PC-9 (cell line): ENCODE measurements around the gene GABPB2. TPM values are rescaled to one million over a fixed set of nuclear protein-coding genes. Genes with fewer than 3 reads are reported as not detected.

Experiments
- BruUV-seq: library from RNA; stranded (reverse); fragments of 400-500 nt; replicated peaks from 2 replicates; lab custom pipeline; 2021; lab: Mats Ljungman, UMichigan
- CTCF ChIA-PET: fragments of 300-600 bp; sonication (Branson Sonifier 250); formaldehyde crosslinking; loops from one replicate; lab custom pipeline; 2022; ENCODE audit warnings: antibody characterized with exemption; lab: Charles Lee
- POLR2A ChIA-PET: fragments of 300-600 bp; sonication (Branson Sonifier 250); formaldehyde crosslinking; loops from one replicate; lab custom pipeline; 2022; ENCODE audit warnings: antibody characterized with exemption; ENCODE audit not compliant: unreplicated experiment; lab: Charles Lee
- DNase-seq, 2 experiments: peaks; one replicate each; pipeline versions ENCODE4 v3.0.0 to v3.0.0-alpha.2; 2015 to 2022; ENCODE audit warnings: mixed read lengths in 1 of 2
- H2AFZ ChIP-seq: fragments of 200-600 bp; sonication (generic); 2 replicates; pipeline ENCODE4 v1.8.1; 2017; ENCODE audit warnings: antibody characterized with exemption
- H3F3A ChIP-seq: fragments of 200-600 bp; sonication (generic); 2 replicates; pipeline ENCODE4 v1.8.1; 2017; ENCODE audit warnings: antibody characterized with exemption, mild to moderate bottlenecking, low read depth; ENCODE audit not compliant: insufficient read depth
- H3K27ac ChIP-seq: fragments of 200-600 bp; sonication (generic); 2 replicates; pipeline ENCODE4 v1.6.1; 2016; ENCODE audit warnings: mixed run types
- H3K27me3 ChIP-seq: fragments of 200-600 bp; sonication (generic); 2 replicates; pipeline ENCODE4 v1.6.1; 2016; ENCODE audit warnings: low read depth, mixed run types; ENCODE audit not compliant: insufficient read depth
- H3K36me3 ChIP-seq: fragments of 200-600 bp; sonication (generic); 2 replicates; pipeline ENCODE4 v1.6.1; 2016; ENCODE audit warnings: low read depth, mixed run types
- H3K4me1 ChIP-seq: fragments of 200-600 bp; sonication (generic); replicated peaks from 2 replicates; pipeline ENCODE4 v1.6.1; 2016; ENCODE audit warnings: mixed run types; ENCODE audit not compliant: insufficient read depth
- H3K4me2 ChIP-seq: fragments of 200-600 bp; sonication (generic); 2 replicates; pipeline ENCODE4 v1.6.1; 2017; ENCODE audit warnings: mixed run types
- H3K4me3 ChIP-seq: fragments of 200-600 bp; sonication (generic); 2 replicates; pipeline ENCODE4 v1.6.1; 2016; ENCODE audit warnings: mixed run types
- H3K79me2 ChIP-seq: fragments of 200-600 bp; sonication (generic); 2 replicates; pipeline ENCODE4 v1.6.1; 2017; ENCODE audit warnings: low read depth, mixed run types
- H3K9me2 ChIP-seq: fragments of 200-600 bp; sonication (generic); 2 replicates; pipeline ENCODE4 v1.8.1; 2017; ENCODE audit warnings: mild to moderate bottlenecking; ENCODE audit not compliant: insufficient read depth
- H3K9me3 ChIP-seq: fragments of 200-600 bp; sonication (generic); 2 replicates; pipeline ENCODE4 v1.8.1; 2016; ENCODE audit warnings: low read depth; ENCODE audit not compliant: insufficient read depth
- H4K20me1 ChIP-seq: fragments of 200-600 bp; sonication (generic); 2 replicates; pipeline ENCODE4 v1.8.1; 2017; ENCODE audit not compliant: insufficient read depth
- CTCF ChIP-seq: fragments of 200-600 bp; sonication (generic); conservative IDR thresholded peaks from 2 replicates; pipeline ENCODE4 v1.6.1; 2017; ENCODE audit warnings: mixed run types, antibody characterized with exemption, mild to moderate bottlenecking, moderate library complexity
- EZH2 ChIP-seq: fragments of 200-600 bp; sonication (generic); IDR thresholded peaks from 2 replicates; pipeline ENCODE4 v1.8.0; 2017; ENCODE audit warnings: antibody characterized with exemption, low read depth
- intact Hi-C: fragments of 100-400 bp; cut with micrococcal nuclease; formaldehyde crosslinking; loops from one replicate; pipeline ENCODE4 v1.10.0; 2022; ENCODE audit not compliant: unreplicated experiment
- total RNA-seq: library from RNA; stranded (reverse); gene quantifications from 2 replicates; pipeline ENCODE4 v1.2.3, GENCODE V29; 2021

GABPB2 gene
- total RNA-seq, 1 experiment from 2014 or later: 6.6 TPM

GRCh38 chr1:151130987-151131586 lies 60.5 kb downstream of the GABPB2 start:
- DNase-seq: peak; percentile 64 to 84
- CTCF ChIA-PET: interaction anchor here (0.6 to 2.1 kb wide), 4 partner anchors 11 to 546 kb away, joined by 3 to 10 read pairs (median 3); no protein-coding TSS in a partner anchor

GRCh38 chr1:151131701-151132334 lies 61.3 kb downstream of the GABPB2 start:
- Histone ChIP-seq H4K20me1 (no peaks in the 10 kb centered on the region), H3K27me3 (peaks cover 18% of the 10 kb centered on the region; the same call in 1 of the 2 replicates), H3K4me1 (no peaks in the 10 kb centered on the region), H3K9me3 (no peaks in the 10 kb centered on the region), H3K36me3 (no peaks in the 10 kb centered on the region), H3K27ac (no peak overlapping the region), H3F3A (peaks cover 14% of the 10 kb centered on the region; the same call in 1 of the 2 replicates), H3K4me3 (peak overlapping the region; percentile 42; the same call in 1 of the 2 replicates), H3K9me2 (no peaks in the 10 kb centered on the region), H3K4me2 (peak overlapping the region; percentile 76), H2AFZ (peak overlapping the region; percentile 72; the same call in 1 of the 2 replicates), H3K79me2 (no peaks in the 10 kb centered on the region)
- intact Hi-C loops: no loop called here
- ChIA-PET CTCF (interaction anchor here (0.6 to 2.1 kb wide), 3 partner anchors 10 to 61 kb away, joined by 3 to 10 read pairs (median 3); no protein-coding TSS in a partner anchor), POLR2A (interaction anchor here (0.6 to 0.7 kb wide), 5 partner anchors 10 to 1974 kb away, joined by 3 to 4 read pairs (median 3); no protein-coding TSS in a partner anchor)
- no peak for DNase-seq
- TF ChIP-seq CTCF (no peak), EZH2 (no peak)
- no TSS peak for BruUV-seq

More at GRCh38 chr1:151130987-151131586, 60.5 kb downstream of the GABPB2 start:
- Histone ChIP-seq H3K9me3 (no peaks in the 10 kb centered on the region), H3K36me3 (no peaks in the 10 kb centered on the region), H3K27ac (no peak overlapping the region), H3K79me2 (no peaks in the 10 kb centered on the region), H3F3A (peaks cover 14% of the 10 kb centered on the region; the same call in 1 of the 2 replicates), H3K4me1 (no peaks in the 10 kb centered on the region), H3K9me2 (no peaks in the 10 kb centered on the region), H3K4me2 (peak overlapping the region; percentile 76), H3K27me3 (peaks cover 18% of the 10 kb centered on the region; the same call in 1 of the 2 replicates), H4K20me1 (no peaks in the 10 kb centered on the region), H2AFZ (peak overlapping the region; percentile 72), H3K4me3 (peak overlapping the region; percentile 42; the same call in 1 of the 2 replicates)
- intact Hi-C loops: no loop called here
- no TSS peak for BruUV-seq
- TF ChIP-seq CTCF (no peak), EZH2 (no peak)
- POLR2A ChIA-PET: interaction anchor here (0.6 to 0.7 kb wide), 5 partner anchors 11 to 1975 kb away, joined by 3 to 4 read pairs (median 3); no protein-coding TSS in a partner anchor

- Histone ChIP-seq H3K9me2 (no peaks in the 10 kb centered on the region), H4K20me1 (no peaks in the 10 kb centered on the region), H2AFZ (no peak overlapping the region), H3K36me3 (no peaks in the 10 kb centered on the region), H3K27ac (no peak overlapping the region), H3K4me3 (no peak overlapping the region), H3K9me3 (no peaks in the 10 kb centered on the region), H3K4me2 (no peak overlapping the region), H3F3A (peaks cover 14% of the 10 kb centered on the region; the same call in 1 of the 2 replicates), H3K4me1 (no peaks in the 10 kb centered on the region), H3K27me3 (peaks cover 18% of the 10 kb centered on the region; the same call in 1 of the 2 replicates), H3K79me2 (no peaks in the 10 kb centered on the region)
- ChIA-PET CTCF (interaction anchor here (0.6 kb wide), 1 partner anchor 61 kb away, joined by 3 read pairs; no protein-coding TSS in a partner anchor), POLR2A (no interaction called here)
- no peak for DNase-seq
- BruUV-seq: no TSS peak
- TF ChIP-seq EZH2: no peak
- TF ChIP-seq CTCF: no peak
- intact Hi-C loops: no loop called here
These were observed 61.9 kb downstream of the GABPB2 start for GRCh38 chr1:151132335-151133017.
